Right renal pelvis (tissue), 4 donors: ENCODE results near the gene F2R. TPM values are rescaled to one million over a fixed set of nuclear protein-coding genes. Genes with fewer than 3 reads are reported as not detected.
"Not testable (repeated sequence)": the region's sequence is repeated elsewhere in the genome, so short reads cannot be mapped to it uniquely, and the experiment has no call there.

Experiments used
- DNase-seq, 4 donors: peaks; one replicate each; pipeline ENCODE4 v3.0.0-alpha.2; 2013; ENCODE audit warnings: low read depth in 4 of 4, low spot score in 3 of 4, missing footprints in 1 of 4
- polyA plus RNA-seq, 4 donors: library from polyadenylated mRNA; unstranded; fragments of 120-200 nt; gene quantifications; one replicate each; pipeline ENCODE4 v1.2.1, GENCODE V29; 2013; ENCODE audit not compliant: insufficient read length in 4 of 4

Gene F2R
- 10 to 100 TPM; 63.0 to 81.5 (median 74.2) TPM for polyA plus RNA-seq

DNA sequence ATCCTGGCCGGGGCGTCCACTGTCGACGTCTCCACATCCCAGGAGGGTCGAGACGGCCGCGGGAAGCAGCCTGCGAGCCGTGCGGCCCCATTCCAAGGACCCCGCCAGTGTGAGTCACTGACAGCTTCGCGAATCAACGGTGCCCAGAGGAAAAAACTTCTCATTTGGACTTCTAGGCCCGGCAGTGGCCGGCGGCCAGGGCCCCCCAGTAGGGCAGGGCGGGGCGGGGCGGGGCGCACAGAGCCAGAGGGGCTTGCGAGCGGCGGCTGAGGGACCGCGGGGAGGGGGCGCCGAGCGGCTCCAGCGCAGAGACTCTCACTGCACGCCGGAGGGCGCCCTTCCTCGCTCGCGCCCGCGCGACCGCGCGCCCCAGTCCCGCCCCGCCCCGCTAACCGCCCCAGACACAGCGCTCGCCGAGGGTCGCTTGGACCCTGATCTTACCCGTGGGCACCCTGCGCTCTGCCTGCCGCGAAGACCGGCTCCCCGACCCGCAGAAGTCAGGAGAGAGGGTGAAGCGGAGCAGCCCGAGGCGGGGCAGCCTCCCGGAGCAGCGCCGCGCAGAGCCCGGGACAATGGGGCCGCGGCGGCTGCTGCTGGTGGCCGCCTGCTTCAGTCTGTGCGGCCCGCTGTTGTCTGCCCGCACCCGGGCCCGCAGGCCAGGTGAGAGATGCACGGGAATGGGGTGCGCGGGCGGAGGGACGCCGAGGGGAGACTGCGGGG, at the start of gene F2R:
F2R (plus strand) TSS at position 391 of the 720 bp plus-strand sequence; CDS start at position 573, 182 bp downstream.
- peak in 3 of 4 donors; percentile 63 to 73 (median 66) for DNase-seq

DNA sequence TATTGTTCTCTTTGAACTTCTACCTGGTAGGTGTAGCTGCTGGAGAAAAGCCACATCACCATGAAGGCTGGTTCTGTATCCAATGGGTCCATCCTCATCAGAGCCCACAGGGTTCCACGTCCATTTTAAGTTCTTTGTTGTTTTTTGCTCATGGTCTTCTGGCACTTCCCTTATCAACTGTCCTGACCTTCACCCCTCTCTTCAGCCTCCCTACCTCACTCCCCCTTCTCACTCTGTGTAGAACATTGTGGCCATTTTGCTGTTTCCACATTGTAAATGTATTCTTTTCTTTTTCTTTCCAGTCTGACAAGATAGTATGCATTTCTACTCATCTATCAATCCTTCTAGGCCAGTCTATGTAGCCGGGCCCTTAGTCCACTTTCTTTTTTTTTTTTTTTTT, 48.4 kb upstream of the F2R start:
- DNase-seq: no peak

DNA sequence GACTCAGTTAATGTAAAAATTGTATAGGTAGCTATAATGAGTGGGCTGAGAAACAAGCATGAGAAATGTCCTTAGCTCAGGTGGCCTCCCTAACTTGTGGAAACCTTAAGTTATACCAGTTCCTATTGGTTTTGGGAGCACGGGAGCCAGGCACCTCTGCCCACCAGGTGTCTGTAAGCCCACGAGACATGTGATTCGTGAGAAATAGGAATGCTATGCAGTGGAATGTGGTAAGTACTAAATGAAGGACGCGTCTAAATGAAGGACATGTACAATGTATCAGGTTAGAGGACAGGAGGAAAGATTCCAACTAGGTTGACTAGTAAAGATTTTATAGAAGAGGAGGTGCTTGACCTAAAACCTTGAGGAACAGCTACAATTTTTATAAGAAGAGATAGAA, 46.7 kb upstream of the F2R start:
- no peak for DNase-seq

DNA sequence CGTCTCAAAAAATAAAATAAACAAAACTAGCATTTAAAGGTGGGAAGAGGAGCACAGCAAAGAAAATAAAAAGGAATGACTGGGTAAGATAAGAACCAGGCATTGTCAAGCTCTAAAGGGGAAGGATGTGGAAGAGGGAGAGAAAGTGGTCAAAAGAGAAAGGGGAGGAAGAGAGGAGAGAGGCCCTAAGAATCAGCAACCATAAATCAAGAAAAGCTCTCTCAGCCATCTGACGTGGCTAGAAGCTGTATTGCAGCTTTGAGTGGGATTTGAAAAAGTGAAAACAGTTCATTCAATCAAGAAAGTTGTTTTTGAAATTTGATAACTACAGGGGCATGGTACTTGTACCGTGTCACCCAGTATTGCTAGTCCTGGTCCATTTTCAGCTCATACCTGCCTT, 45.4 kb upstream of the F2R start:
- no peak for DNase-seq

DNA sequence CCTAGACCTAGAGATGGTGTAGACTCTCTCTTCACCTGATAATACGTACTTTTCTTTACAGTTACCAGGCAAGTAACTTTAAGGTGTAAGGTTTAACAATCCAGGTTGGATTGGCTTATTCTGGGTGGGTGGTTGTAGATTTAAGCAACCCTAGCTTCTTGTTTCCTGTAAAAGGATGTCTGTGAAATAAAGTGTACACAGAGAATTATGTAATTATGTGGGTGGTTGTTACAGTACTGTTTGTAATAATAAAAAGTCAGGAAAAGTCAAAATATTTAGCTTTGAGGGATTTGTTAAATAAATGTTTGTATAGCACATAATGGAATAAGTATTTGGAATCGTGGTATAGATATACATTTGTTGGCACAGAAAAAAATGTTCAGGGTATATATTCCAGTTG, 43.7 kb upstream of the F2R start:
- no peak for DNase-seq

DNA sequence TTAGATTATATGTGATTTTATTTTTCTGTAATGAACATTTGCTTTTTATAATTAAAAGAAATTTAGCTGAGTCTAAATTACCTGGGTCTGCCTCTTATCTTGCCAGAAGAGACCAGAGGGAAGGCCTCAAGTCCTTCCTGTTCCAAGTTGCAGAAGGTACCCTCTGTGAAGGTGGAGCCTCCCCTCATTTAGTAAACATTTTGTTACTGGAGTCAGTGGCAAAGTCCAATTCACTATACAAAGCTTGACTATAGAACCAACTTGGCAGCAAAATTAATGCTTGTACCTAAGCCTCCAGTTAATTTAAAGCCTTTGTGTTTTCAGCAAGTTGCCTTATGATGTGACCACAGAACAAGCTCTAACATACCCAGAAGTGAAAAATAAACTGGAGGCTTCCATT, 42.8 kb upstream of the F2R start:
- DNase-seq: no peak

GRCh38 chr5:76674330-76675066, 41.4 kb upstream of the F2R start:
- DNase-seq: no peak

DNA sequence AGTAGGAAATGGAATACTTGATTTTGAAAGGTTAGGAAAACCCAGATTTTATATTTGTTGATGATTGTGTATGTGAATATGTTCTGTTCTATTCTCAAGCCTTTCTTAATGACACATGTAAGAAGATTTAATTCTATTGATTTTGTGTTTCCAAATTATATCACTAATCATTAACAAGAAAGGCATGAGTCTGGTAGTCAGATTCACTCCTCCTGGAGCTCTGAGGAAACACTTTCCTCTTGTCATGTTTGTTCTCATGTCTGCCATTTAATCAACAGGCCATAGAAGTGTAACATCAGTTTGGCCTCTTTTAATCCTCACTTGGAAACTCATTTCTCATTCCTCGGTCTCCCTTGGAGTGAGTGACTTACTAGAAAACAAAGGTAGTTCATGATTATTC, 40.6 kb upstream of the F2R start:
- no peak for DNase-seq

DNA sequence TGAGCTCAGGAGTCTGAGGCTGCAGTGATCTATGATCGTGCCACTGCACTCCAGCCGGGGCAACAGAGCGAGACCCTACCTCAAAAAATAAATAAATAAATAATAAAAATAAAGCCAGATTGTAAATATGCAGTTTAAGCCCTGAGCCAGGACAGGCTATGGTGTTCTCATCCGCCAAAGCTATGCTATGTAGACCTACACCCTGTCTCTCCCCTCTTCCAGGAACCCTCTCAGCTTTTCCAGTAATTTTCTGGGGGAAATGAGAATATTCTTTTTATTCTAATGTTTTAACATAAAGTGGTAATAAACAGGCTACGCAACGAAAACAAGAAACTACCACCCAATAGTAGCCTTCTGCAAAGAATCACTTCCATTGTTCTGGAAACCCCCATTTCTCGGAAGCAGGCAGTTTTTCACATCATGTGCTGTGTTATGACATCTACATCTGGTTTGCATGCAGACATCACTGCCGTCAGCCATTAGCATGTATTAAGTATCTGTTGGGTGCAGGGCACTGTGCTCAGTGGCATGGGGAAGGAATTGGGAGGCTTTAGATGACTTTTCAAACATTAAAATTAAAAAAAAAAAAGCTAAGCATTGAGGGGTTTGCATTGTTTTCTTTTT, 38.0 kb upstream of the F2R start:
- DNase-seq: no peak

- no peak for DNase-seq
Measured at GRCh38 chr5:76679231-76679630, 36.7 kb upstream of the F2R start.

DNA sequence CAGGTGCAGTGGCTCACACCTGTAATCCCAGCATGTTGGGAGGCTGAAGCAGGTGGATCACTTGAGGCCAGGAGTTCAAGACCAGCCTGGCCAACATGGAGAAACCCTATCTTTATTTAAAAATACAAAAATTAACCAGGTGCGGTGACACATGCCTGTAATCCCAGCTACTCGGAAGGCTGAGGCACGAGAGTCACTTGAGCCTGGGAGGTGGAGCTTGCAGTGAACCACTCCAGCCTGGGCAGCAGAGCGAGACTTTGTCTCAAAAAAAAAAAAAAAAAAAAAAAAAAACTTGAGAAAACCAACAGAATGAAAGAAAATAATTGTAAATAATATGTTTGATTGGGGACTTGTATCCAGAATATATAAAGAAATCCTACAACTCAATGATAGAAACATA, 35.1 kb upstream of the F2R start:
- not testable (repeated sequence) for DNase-seq

GRCh38 chr5:76681287-76681686, 34.6 kb upstream of the F2R start:
- no peak for DNase-seq

- DNase-seq: no peak
Measured at GRCh38 chr5:76682387-76682786, 33.5 kb upstream of the F2R start.

GRCh38 chr5:76683816-76684731, 31.9 kb upstream of the F2R start:
- no peak for DNase-seq

GRCh38 chr5:76684756-76685519, 31.0 kb upstream of the F2R start:
- no peak for DNase-seq

GRCh38 chr5:76685704-76686103, 30.2 kb upstream of the F2R start:
- no peak for DNase-seq

- DNase-seq: no peak
Measured at GRCh38 chr5:76688212-76688611, 27.7 kb upstream of the F2R start.

DNA sequence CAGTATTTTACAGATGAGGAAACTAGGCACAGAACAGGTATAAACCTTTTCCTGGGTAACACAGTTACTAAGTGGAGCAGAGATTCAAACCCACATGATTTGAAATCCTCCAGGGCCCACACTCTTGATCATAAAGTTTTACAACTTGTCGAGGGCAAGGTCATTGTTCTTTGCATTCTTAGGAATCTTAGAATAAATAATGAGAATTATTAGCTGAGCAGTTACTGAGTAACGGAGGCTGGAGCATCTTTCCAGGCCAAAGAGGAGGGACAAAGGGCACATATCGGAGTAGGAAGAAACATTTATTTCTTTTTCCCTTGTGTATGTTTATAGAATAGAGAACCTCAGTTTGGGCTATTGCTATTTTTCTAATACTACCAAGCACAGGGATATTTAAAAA, 27.1 kb upstream of the F2R start:
- no peak for DNase-seq

DNA sequence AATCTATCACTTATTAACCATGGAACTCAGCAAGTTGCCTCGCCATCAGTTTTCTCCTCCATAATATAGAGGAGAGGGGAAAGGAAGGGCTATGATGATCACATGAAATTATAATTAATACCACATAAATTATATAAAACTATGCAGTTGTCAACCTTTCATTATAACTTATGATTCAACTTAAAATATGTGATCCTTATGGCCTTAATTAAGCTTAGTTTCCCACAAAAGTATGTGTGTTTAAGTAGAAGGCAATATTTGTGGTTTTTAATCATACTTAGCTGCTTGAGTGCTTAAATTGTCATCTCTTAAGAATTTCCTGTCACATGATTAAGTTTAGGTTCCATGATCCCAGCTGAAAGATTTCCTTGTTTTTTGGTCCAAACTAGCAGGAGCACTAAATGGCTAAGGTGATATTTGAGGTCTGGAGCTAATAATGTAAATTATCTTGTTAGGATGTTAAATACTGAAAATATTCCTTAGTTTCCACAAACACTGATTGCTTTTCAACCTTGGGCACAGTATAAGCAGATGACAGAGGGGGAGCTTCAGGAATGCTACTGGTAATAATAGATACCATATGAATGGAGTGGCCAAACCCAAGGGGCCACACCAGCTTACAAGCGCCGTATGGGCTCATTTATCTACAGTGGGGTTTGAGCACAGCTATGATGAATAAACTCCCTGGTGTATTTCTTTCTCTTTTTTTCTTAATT, 26.4 kb upstream of the F2R start:
- DNase-seq: no peak
